ENCODE results near the gene HMG20A. TPM values are rescaled to one million over a fixed set of nuclear protein-coding genes. Genes with fewer than 3 reads are reported as not detected.

The HMG20A gene
- total RNA-seq, 3 donors from 2014 or later (not counting 1 experiment from before 2014, with no cell fraction given): 48.4 to 71.0 (median 53.9) TPM

- Histone ChIP-seq H3K36me3 (ENCODE audit: control insufficient read depth, insufficient read depth, low read length) (no peaks in the 10 kb centered on the region), H3K4me3 (ENCODE audit: low read length) (no peak overlapping the region), H3K4me1 (ENCODE audit: control insufficient read depth, insufficient read depth, low read length) (no peaks in the 10 kb centered on the region), H3K27me3 (ENCODE audit: control insufficient read depth, insufficient read depth, low read length) (no peaks in the 10 kb centered on the region), H3K27ac (ENCODE audit: low read length) (no peak overlapping the region), H3K9me3 (ENCODE audit: control insufficient read depth, insufficient read depth, low read length) (no peaks in the 10 kb centered on the region)
- intact Hi-C loops (cut with micrococcal nuclease): no loop called here
- Mint-ChIP-seq H3K27me3 (ENCODE audit: low read depth in 2 of 2) (no peaks in the 10 kb centered on the region), H3K4me1 (peaks cover 0 to 12% of the 10 kb centered on the region in 2 donors), H3K9me3 (no peaks in the 10 kb centered on the region), H3K27ac (no peak overlapping the region), H3K4me3 (no peak overlapping the region), H3K36me3 (peaks cover 8% of the 10 kb centered on the region)
- TF ChIP-seq CTCF (IDR thresholded peaks at IDR 0.05): no peak
- ATAC-seq (no peak), DNase-seq (no peak)
Measured at GRCh38 chr15:77503240-77503639, 82.6 kb downstream of the HMG20A start.

DNA sequence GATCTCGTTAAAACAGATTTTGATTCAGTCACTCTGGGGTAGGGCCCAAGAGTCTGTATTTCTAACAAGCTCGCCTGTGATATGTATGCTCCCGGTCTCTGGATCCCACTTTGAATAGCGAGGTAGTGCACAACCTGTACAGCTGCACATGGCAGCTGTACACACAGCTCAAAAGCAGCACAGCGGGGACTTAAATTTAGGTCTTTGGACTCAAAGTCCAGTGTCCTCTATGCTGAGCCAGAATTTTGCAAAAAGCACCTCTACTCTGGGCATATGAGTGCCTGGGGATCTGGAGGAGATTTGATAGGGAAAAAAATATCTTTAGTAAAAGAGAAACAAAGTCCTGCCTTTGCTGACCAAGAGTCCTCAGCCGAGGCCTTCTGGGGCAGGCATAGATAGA is 83.1 kb downstream of the HMG20A start:
- Mint-ChIP-seq H3K4me1 (peaks cover 0 to 14% of the 10 kb centered on the region in 2 donors), H3K27ac (no peak overlapping the region), H3K4me3 (no peak overlapping the region), H3K9me3 (no peaks in the 10 kb centered on the region), H3K27me3 (ENCODE audit: low read depth in 2 of 2) (no peaks in the 10 kb centered on the region), H3K36me3 (peaks cover 6% of the 10 kb centered on the region)
- Histone ChIP-seq H3K36me3 (ENCODE audit: control insufficient read depth, insufficient read depth, low read length) (no peaks in the 10 kb centered on the region), H3K4me3 (ENCODE audit: low read length) (no peak overlapping the region), H3K9me3 (ENCODE audit: control insufficient read depth, insufficient read depth, low read length) (no peaks in the 10 kb centered on the region), H3K27me3 (ENCODE audit: control insufficient read depth, insufficient read depth, low read length) (no peaks in the 10 kb centered on the region), H3K4me1 (ENCODE audit: control insufficient read depth, insufficient read depth, low read length) (peaks cover 5% of the 10 kb centered on the region), H3K27ac (ENCODE audit: low read length) (no peak overlapping the region)
- DNase-seq (no peak), ATAC-seq (no peak)
- WGBS (ENCODE audit: insufficient coverage): 93% methylated on average over 6 of the region's 6 CpGs
- intact Hi-C loops (cut with micrococcal nuclease): no loop called here
- no peak for TF ChIP-seq CTCF (IDR thresholded peaks at IDR 0.05)

- Histone ChIP-seq H3K27me3 (ENCODE audit: control insufficient read depth, insufficient read depth, low read length) (no peaks in the 10 kb centered on the region), H3K36me3 (ENCODE audit: control insufficient read depth, insufficient read depth, low read length) (no peaks in the 10 kb centered on the region), H3K27ac (ENCODE audit: low read length) (no peak overlapping the region), H3K9me3 (ENCODE audit: control insufficient read depth, insufficient read depth, low read length) (no peaks in the 10 kb centered on the region), H3K4me1 (ENCODE audit: control insufficient read depth, insufficient read depth, low read length) (peaks cover 6% of the 10 kb centered on the region), H3K4me3 (ENCODE audit: low read length) (no peak overlapping the region)
- 94% methylated on average over 8 of the region's 8 CpGs for WGBS (ENCODE audit: insufficient coverage)
- TF ChIP-seq CTCF (IDR thresholded peaks at IDR 0.05): no peak
- H3K27ac Mint-ChIP-seq: no peak overlapping the region
- H3K4me1 Mint-ChIP-seq: peaks cover 0 to 19% of the 10 kb centered on the region in 2 donors
- peaks cover under 1% of the 10 kb centered on the region for H3K36me3 Mint-ChIP-seq
- DNase-seq (no peak), ATAC-seq (no peak)
- intact Hi-C loops (cut with micrococcal nuclease): no loop called here
- no peak overlapping the region for H3K4me3 Mint-ChIP-seq
- no peaks in the 10 kb centered on the region for H3K9me3 Mint-ChIP-seq
- no peaks in the 10 kb centered on the region for H3K27me3 Mint-ChIP-seq (ENCODE audit: low read depth in 2 of 2)
Measured at GRCh38 chr15:77504306-77504705, 83.6 kb downstream of the HMG20A start.

- H3K36me3 Mint-ChIP-seq: no peaks in the 10 kb centered on the region
- H3K27me3 ChIP-seq (ENCODE audit: control insufficient read depth, insufficient read depth, low read length): no peaks in the 10 kb centered on the region
- DNase-seq: no peak
- intact Hi-C loops (cut with micrococcal nuclease): no loop called here
- WGBS (ENCODE audit: insufficient coverage): 87% methylated on average over 6 of the region's 6 CpGs
- H3K27me3 Mint-ChIP-seq (ENCODE audit: low read depth in 2 of 2): no peaks in the 10 kb centered on the region
- H3K4me3 ChIP-seq (ENCODE audit: low read length): no peak overlapping the region
- H3K9me3 Mint-ChIP-seq: no peaks in the 10 kb centered on the region
- H3K4me1 ChIP-seq (ENCODE audit: control insufficient read depth, insufficient read depth, low read length): peaks cover 6% of the 10 kb centered on the region
- TF ChIP-seq CTCF (IDR thresholded peaks at IDR 0.05): no peak
- H3K4me3 Mint-ChIP-seq: no peak overlapping the region
- no peak overlapping the region for H3K27ac ChIP-seq (ENCODE audit: low read length)
- peaks cover 0 to 20% of the 10 kb centered on the region in 2 donors for H3K4me1 Mint-ChIP-seq
- ATAC-seq: no peak
- no peak overlapping the region for H3K27ac Mint-ChIP-seq
- no peaks in the 10 kb centered on the region for H3K9me3 ChIP-seq (ENCODE audit: control insufficient read depth, insufficient read depth, low read length)
- H3K36me3 ChIP-seq (ENCODE audit: control insufficient read depth, insufficient read depth, low read length): no peaks in the 10 kb centered on the region
Measured at GRCh38 chr15:77504871-77505270, 84.2 kb downstream of the HMG20A start.

Data from natural killer cell (primary cell).